GM23248 (cell line): ENCODE results near the gene KCNMA1.

Experiments used
- EZH2 ChIP-seq: fragments of 200-600 bp; sonication (generic); IDR thresholded peaks from 2 replicates; pipeline ENCODE4 v1.6.1; 2018; ENCODE audit warnings: antibody characterized with exemption, mild to moderate bottlenecking; ENCODE audit not compliant: insufficient read depth, poor library complexity, severe bottlenecking
- EZH2phosphoT487 ChIP-seq: fragments of 200-600 bp; sonication (generic); IDR thresholded peaks from 2 replicates; pipeline ENCODE4 v1.6.1; 2018; ENCODE audit warnings: antibody characterized with exemption, moderate library complexity, mild to moderate bottlenecking, low read depth; ENCODE audit not compliant: insufficient read depth

- TF ChIP-seq EZH2 = no peak
- TF ChIP-seq EZH2phosphoT487 = no peak
These were observed 105.5 kb downstream of the KCNMA1 start for GRCh38 chr10:77532068-77532467.
